MCF 10A (cell line): ENCODE results near the gene BCR. TPM values are rescaled to one million over a fixed set of nuclear protein-coding genes. Genes with fewer than 3 reads are reported as not detected.

ENCODE experiments used
- BruUV-seq: library from RNA; stranded (reverse); fragments of 400-500 nt; replicated peaks from 2 replicates; lab custom pipeline; 2021; lab: Mats Ljungman, UMichigan
- CTCF ChIA-PET: fragments of 300-600 bp; sonication (Branson Sonifier 250); formaldehyde crosslinking; extraction: SDS; loops from one replicate; lab custom pipeline; 2021; ENCODE audit warnings: antibody characterized with exemption, inconsistent platforms; lab: Yijun Ruan, JAX
- POLR2A ChIA-PET: fragments of 300-600, 350-650 bp; sonication (Branson Sonifier 250); formaldehyde crosslinking; extraction: SDS; loops from one replicate; lab custom pipeline; 2020; ENCODE audit warnings: antibody characterized with exemption, inconsistent platforms; lab: Yijun Ruan, JAX
- DNase-seq: peaks from one replicate; pipeline ENCODE4 v3.0.0-alpha.2; 2018; ENCODE audit not compliant: unreplicated experiment
- H3K27ac Mint-ChIP-seq: one replicate; pipeline ENCODE4 v1.8.0; 2022; ENCODE audit warnings: mild to moderate bottlenecking, low read depth, mixed read lengths; ENCODE audit not compliant: unreplicated experiment
- H3K27me3 Mint-ChIP-seq: one replicate; pipeline ENCODE4 v1.8.0; 2022; ENCODE audit warnings: mixed read lengths; ENCODE audit not compliant: insufficient read depth, unreplicated experiment
- H3K36me3 Mint-ChIP-seq: one replicate; pipeline ENCODE4 v1.8.0; 2022; ENCODE audit warnings: mild to moderate bottlenecking, moderate library complexity, mixed read lengths; ENCODE audit not compliant: insufficient read depth, unreplicated experiment
- H3K4me1 Mint-ChIP-seq: one replicate; pipeline ENCODE4 v1.8.0; 2022; ENCODE audit warnings: mixed read lengths; ENCODE audit not compliant: insufficient read depth, unreplicated experiment
- H3K4me3 Mint-ChIP-seq: one replicate; pipeline ENCODE4 v1.8.0; 2022; ENCODE audit warnings: mild to moderate bottlenecking, moderate library complexity, mixed read lengths; ENCODE audit not compliant: unreplicated experiment
- H3K9me3 Mint-ChIP-seq: one replicate; pipeline ENCODE4 v1.8.0; 2022; ENCODE audit warnings: mixed read lengths; ENCODE audit not compliant: unreplicated experiment
- CTCF ChIP-seq: fragments of 200-600 bp; IDR thresholded peaks from one replicate; pipeline ENCODE4 v1.8.0; 2022; ENCODE audit warnings: antibody characterized with exemption, mild to moderate bottlenecking; ENCODE audit not compliant: unreplicated experiment
- intact Hi-C: fragments of 100-400 bp; cut with micrococcal nuclease; formaldehyde crosslinking; loops from 2 replicates; pipeline ENCODE4 v1.14.1; 2022
- total RNA-seq: library from RNA; stranded (reverse); gene quantifications from 2 replicates; pipeline ENCODE4 v1.2.3, GENCODE V29; 2022

The BCR gene
- total RNA-seq, 1 experiment from 2014 or later: 77.9 TPM

GRCh38 chr22:23250056-23250784 is 69.9 kb downstream of the BCR start:
- BruUV-seq: no TSS peak
- Mint-ChIP-seq H3K4me1 (peaks cover 20% of the 10 kb centered on the region), H3K9me3 (no peaks in the 10 kb centered on the region), H3K27ac (no peak overlapping the region), H3K36me3 (peaks cover 23% of the 10 kb centered on the region), H3K4me3 (no peak overlapping the region), H3K27me3 (no peaks in the 10 kb centered on the region)
- POLR2A ChIA-PET: no interaction called here
- intact Hi-C loops: no loop called here
- CTCF ChIA-PET: interaction anchor here (0.6 to 1.6 kb wide), 5 partner anchors 9 to 78 kb away, joined by 3 to 8 read pairs (median 5); no protein-coding TSS in a partner anchor
- no peak for TF ChIP-seq CTCF
- DNase-seq: no peak

- Mint-ChIP-seq H3K36me3 (peaks cover 24% of the 10 kb centered on the region), H3K9me3 (no peaks in the 10 kb centered on the region), H3K4me3 (no peak overlapping the region), H3K27me3 (no peaks in the 10 kb centered on the region), H3K27ac (no peak overlapping the region), H3K4me1 (peaks cover 13% of the 10 kb centered on the region)
- no peak for TF ChIP-seq CTCF
- BruUV-seq: no TSS peak
- ChIA-PET POLR2A (no interaction called here), CTCF (interaction anchor here (0.6 to 1.6 kb wide), 5 partner anchors 10 to 79 kb away, joined by 3 to 8 read pairs (median 5); no protein-coding TSS in a partner anchor)
- DNase-seq: no peak
- intact Hi-C loops: no loop called here
Measured at GRCh38 chr22:23250785-23251363, 70.6 kb downstream of the BCR start.

- Mint-ChIP-seq H3K27ac (peak overlapping the region; percentile 12), H3K36me3 (peaks cover 24% of the 10 kb centered on the region), H3K9me3 (no peaks in the 10 kb centered on the region), H3K4me1 (peaks cover 12% of the 10 kb centered on the region), H3K4me3 (no peak overlapping the region), H3K27me3 (no peaks in the 10 kb centered on the region)
- BruUV-seq: no TSS peak
- peak; percentile 51 for DNase-seq
- ChIA-PET CTCF (interaction anchor here (1.1 to 1.6 kb wide), 2 partner anchors 30 to 39 kb away, joined by 5 to 8 read pairs; no protein-coding TSS in a partner anchor), POLR2A (interaction anchor here (0.8 to 1.1 kb wide), 3 partner anchors 26 to 88 kb away, joined by 4 to 5 read pairs (median 4); partner anchors contain the start of gene BCR)
- no peak for TF ChIP-seq CTCF
- intact Hi-C loops: no loop called here
Measured at GRCh38 chr22:23251445-23252093, 71.3 kb downstream of the BCR start.
